Lung (tissue), 12 donors: ENCODE measurements around the gene ST6GALNAC3. TPM values are rescaled to one million over a fixed set of nuclear protein-coding genes. Genes with fewer than 3 reads are reported as not detected.

Experiments
- ATAC-seq: fragments of 200-7000 bp; cut with Tn5 transposase; one replicate; pipeline ENCODE4 v1.9.1; 2020; ENCODE audit warnings: moderate number of reproducible peaks; ENCODE audit not compliant: insufficient read depth, low FRiP score
- DNase-seq, 3 donors: peaks; one replicate each; pipeline ENCODE4 v3.0.0-alpha.2; 2013 to 2017
- H3K27ac ChIP-seq, 2 donors: one replicate each; pipeline ENCODE4 v1.5.1; 2013; ENCODE audit warnings: mild to moderate bottlenecking in 2 of 2, moderate library complexity in 2 of 2, control low read depth in 1 of 2, inconsistent platforms in 1 of 2, low read depth in 1 of 2, low read length in 1 of 2
- H3K27me3 ChIP-seq, 3 donors: one replicate each; pipeline ENCODE4 v1.5.1; 2013; ENCODE audit warnings: low read length in 2 of 3; ENCODE audit not compliant: control insufficient read depth in 3 of 3, insufficient read depth in 3 of 3
- H3K36me3 ChIP-seq, 4 donors: one replicate each; pipeline ENCODE4 v1.5.1; 2013; ENCODE audit warnings: low read length in 4 of 4, mild to moderate bottlenecking in 1 of 4, moderate library complexity in 1 of 4; ENCODE audit not compliant: control insufficient read depth in 4 of 4, insufficient read depth in 4 of 4
- H3K4me1 ChIP-seq, 5 donors: one replicate each; pipeline ENCODE4 v1.5.1; 2013; ENCODE audit warnings: low read length in 5 of 5, mild to moderate bottlenecking in 2 of 5, moderate library complexity in 1 of 5; ENCODE audit not compliant: control insufficient read depth in 5 of 5, insufficient read depth in 5 of 5
- H3K4me3 ChIP-seq: one replicate; pipeline ENCODE4 v1.5.1; 2013; ENCODE audit warnings: mild to moderate bottlenecking, control low read depth, moderate library complexity
- H3K9ac ChIP-seq, 2 donors: one replicate each; pipeline ENCODE4 v1.5.1; 2013; ENCODE audit warnings: low read length in 2 of 2, control low read depth in 1 of 2; ENCODE audit not compliant: insufficient read depth in 1 of 2
- H3K9me3 ChIP-seq, 4 donors: one replicate each; pipeline ENCODE4 v1.5.1; 2013; ENCODE audit warnings: low read length in 3 of 4, mild to moderate bottlenecking in 1 of 4, moderate library complexity in 1 of 4; ENCODE audit not compliant: control insufficient read depth in 4 of 4, insufficient read depth in 3 of 4
- WGBS, 2 donors: extraction: QIAGEN DNeasy Blood & Tissue Kit; methylation state at CpG; one replicate each; pipeline ENCODE4 v1.1.7; 2013; 5-methylcytosine and 5-hydroxymethylcytosine counted together
- polyA plus RNA-seq, 2 donors: library from polyadenylated mRNA; stranded (reverse); fragments of 200-250 nt; gene quantifications; one replicate each; pipeline ENCODE4 v1.2.1, GENCODE V29; 2013
- total RNA-seq, 2 donors: library from RNA; depleted of rRNA in 1 of 2; stranded (reverse); fragments of >200 nt in 1 of 2; gene quantifications; one replicate each; pipeline ENCODE4 v1.2.1, GENCODE V29; 2014 to 2021
- TF ChIP-seq, protein P1 (sequence below): IDR thresholded peaks from 2 replicates; pipeline ENCODE4 v1.5.1; 2012; ENCODE audit warnings: mild to moderate bottlenecking; ENCODE audit errors: control extremely low read depth, extremely low read depth
- donor health status: control.
- donor health status: control.
- donor health status: Bipolar disorder and iron deficiency.
- donor health status: healthy.
- donor health status: DM: yes; HTN: yes; CAD: no.

Gene ST6GALNAC3
- total and polyA plus RNA-seq, 4 donors: 2.7 to 17.9 (median 12.2) TPM

DNA sequence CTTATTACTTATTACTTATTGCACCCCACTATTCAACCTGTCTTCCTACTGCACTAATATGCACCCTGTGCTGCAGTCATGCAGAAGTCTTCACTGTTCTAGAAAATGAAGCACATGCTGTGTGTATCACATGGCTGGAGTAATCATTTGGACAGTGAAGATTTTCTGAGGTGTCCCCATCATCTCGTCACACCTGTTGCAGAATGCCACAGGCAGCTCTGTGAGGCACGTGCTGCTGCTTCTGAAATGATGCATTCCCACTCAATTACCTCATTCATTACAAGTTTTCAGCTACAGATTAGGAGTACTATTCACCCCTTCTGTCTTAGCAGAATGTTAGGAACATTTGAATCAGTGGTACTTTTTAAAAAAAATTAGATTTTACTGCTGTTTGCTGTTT is 467.1 kb downstream of the ST6GALNAC3 start:
- no peak overlapping the region for H3K27ac ChIP-seq
- H3K27me3 ChIP-seq: no peaks in the 10 kb centered on the region
- no peaks in the 10 kb centered on the region for H3K36me3 ChIP-seq
- H3K4me3 ChIP-seq: no peak overlapping the region
- H3K9me3 ChIP-seq: no peaks in the 10 kb centered on the region
- no peak overlapping the region for H3K9ac ChIP-seq
- 53 to 93% methylated on average over 2 of the region's 2 CpGs for WGBS, 2 donors
- H3K4me1 ChIP-seq: no peaks in the 10 kb centered on the region
- DNase-seq (no peak), ATAC-seq (no peak)
- TF ChIP-seq, protein P1, sequence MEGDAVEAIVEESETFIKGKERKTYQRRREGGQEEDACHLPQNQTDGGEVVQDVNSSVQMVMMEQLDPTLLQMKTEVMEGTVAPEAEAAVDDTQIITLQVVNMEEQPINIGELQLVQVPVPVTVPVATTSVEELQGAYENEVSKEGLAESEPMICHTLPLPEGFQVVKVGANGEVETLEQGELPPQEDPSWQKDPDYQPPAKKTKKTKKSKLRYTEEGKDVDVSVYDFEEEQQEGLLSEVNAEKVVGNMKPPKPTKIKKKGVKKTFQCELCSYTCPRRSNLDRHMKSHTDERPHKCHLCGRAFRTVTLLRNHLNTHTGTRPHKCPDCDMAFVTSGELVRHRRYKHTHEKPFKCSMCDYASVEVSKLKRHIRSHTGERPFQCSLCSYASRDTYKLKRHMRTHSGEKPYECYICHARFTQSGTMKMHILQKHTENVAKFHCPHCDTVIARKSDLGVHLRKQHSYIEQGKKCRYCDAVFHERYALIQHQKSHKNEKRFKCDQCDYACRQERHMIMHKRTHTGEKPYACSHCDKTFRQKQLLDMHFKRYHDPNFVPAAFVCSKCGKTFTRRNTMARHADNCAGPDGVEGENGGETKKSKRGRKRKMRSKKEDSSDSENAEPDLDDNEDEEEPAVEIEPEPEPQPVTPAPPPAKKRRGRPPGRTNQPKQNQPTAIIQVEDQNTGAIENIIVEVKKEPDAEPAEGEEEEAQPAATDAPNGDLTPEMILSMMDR: no peak

DNA sequence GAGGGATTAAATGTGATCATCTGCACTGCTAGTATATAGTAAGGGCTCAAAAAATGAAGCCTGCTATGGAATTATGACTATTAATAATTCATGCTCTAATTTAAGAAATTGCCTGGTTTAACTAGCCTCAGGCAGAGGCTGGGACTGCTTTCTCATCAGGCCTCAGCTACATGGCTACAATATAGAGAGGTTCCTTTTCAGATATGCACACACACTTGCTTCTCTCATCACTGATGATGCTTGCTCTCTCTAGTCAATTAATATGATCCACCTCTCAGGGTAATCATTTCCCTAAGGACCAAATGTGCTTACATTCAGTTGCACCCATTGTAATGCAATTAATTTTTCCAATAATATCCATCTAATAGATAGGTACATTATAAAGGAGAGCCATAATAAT is 467.8 kb downstream of the ST6GALNAC3 start:
- no peak overlapping the region for H3K9ac ChIP-seq
- H3K27ac ChIP-seq: no peak overlapping the region
- H3K9me3 ChIP-seq: no peaks in the 10 kb centered on the region
- H3K4me3 ChIP-seq: no peak overlapping the region
- ATAC-seq (no peak), DNase-seq (no peak)
- no peaks in the 10 kb centered on the region for H3K4me1 ChIP-seq
- H3K27me3 ChIP-seq: no peaks in the 10 kb centered on the region
- no peaks in the 10 kb centered on the region for H3K36me3 ChIP-seq
- TF ChIP-seq, protein P1: no peak

DNA sequence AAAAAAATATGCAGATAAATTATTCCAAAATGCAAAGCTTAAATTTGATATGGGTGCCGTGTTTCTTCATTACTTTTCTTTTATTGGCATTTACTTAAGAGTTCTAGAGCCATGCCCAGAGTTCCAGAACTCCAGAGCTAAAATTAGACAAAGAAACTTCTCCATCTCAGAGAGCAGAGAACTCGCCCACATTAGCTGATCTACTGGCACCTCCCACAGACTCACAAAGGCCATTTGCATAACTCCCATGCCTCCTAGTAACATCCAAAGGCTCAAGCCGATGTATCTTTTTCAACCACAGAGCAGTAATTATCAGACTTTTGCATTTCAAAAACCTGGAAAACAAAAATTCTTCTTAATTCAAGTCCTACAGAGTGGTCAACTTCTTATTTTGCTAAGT is 468.9 kb downstream of the ST6GALNAC3 start:
- TF ChIP-seq, protein P1: no peak
- ATAC-seq (no peak), DNase-seq (no peak)
- no peaks in the 10 kb centered on the region for H3K27me3 ChIP-seq
- H3K4me3 ChIP-seq: no peak overlapping the region
- no peaks in the 10 kb centered on the region for H3K9me3 ChIP-seq
- no peak overlapping the region for H3K9ac ChIP-seq
- H3K36me3 ChIP-seq: no peaks in the 10 kb centered on the region
- H3K27ac ChIP-seq: no peak overlapping the region
- WGBS, 2 donors: 86 to 94% methylated on average over 3 of the region's 3 CpGs
- no peaks in the 10 kb centered on the region for H3K4me1 ChIP-seq

DNA sequence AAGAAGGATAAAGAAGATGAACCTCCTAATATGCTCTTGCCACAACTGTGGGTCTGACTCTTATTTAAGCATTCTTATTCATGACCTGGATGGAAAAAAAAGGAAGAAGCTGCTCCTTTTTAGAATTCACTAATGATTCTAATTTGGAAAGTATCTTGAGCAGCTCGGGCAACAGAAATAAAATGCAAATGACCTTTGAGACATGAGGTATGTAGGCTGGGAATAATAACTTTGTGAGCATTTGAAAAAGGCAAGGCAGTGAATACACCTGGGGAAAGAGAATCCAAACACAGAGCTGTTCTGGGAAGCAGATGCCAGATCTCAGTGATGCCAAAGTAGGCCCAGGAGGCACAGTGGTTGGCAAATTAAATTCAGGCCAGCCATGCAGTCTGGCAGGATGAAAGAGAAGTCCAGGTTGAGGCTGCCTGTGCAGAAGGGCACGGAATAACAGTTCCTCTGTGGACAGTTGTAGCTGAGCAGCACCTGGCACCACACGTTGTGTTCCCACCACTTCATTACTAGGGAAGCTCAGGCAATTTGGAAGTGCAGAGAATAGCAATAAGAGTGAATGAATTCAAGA is 471.9 kb downstream of the ST6GALNAC3 start:
- DNase-seq: no peak
- H3K9ac ChIP-seq: no peak overlapping the region
- TF ChIP-seq, protein P1: no peak
- 89 to 98% methylated on average over 3 of the region's 3 CpGs for WGBS, 2 donors
- no peak for ATAC-seq
- H3K9me3 ChIP-seq: no peaks in the 10 kb centered on the region
- H3K4me1 ChIP-seq: no peaks in the 10 kb centered on the region
- no peak overlapping the region for H3K27ac ChIP-seq
- H3K36me3 ChIP-seq: no peaks in the 10 kb centered on the region
- H3K27me3 ChIP-seq: no peaks in the 10 kb centered on the region
- H3K4me3 ChIP-seq: no peak overlapping the region
